Fibroblast of the aortic adventitia (primary cell): ENCODE measurements around the gene DOCK3. TPM values are rescaled to one million over a fixed set of nuclear protein-coding genes. Genes with fewer than 3 reads are reported as not detected.

Source experiments
- DNase-seq: peaks from one replicate; pipeline ENCODE4 v3.0.0-alpha.2; 2010; ENCODE audit warnings: low read depth
- H3K4me3 ChIP-seq: 2 replicates; pipeline ENCODE4 v1.5.1; 2011; ENCODE audit warnings: low read depth, mild to moderate bottlenecking, control low read depth, low read length, moderate library complexity
- total RNA-seq: library from RNA; depleted of rRNA; stranded (reverse); fragments of >200 nt; gene quantifications from 2 replicates; pipeline ENCODE4 v1.2.3, GENCODE V29; 2012; ENCODE audit warnings: low replicate concordance
- TF ChIP-seq, protein P1 (sequence below): IDR thresholded peaks from 2 replicates; pipeline ENCODE4 v1.5.1; 2011; ENCODE audit warnings: mild to moderate bottlenecking, low read length, control low read depth, inconsistent platforms; ENCODE audit not compliant: insufficient read depth

The DOCK3 gene
- total RNA-seq, 1 donor: 0.36 TPM

DNA sequence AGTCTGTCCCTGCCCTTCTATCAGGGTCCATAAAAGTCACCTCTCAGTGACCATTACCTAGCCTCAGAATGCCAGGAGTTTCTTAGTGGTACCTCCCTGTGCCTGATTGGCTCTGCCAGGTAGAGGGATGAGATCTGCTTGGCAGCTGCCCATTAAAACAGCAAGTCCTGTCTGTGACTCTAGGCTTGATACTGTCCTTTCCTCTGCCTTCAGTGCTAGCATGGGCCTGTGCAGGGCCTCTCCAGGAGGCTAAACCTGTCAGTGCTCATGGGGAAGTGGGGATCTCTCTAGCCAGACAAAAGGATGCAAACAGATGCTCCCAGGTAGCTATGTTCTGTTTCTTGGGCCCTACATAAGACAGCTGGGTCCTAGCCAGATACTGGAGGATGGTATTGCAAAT lies 700.4 kb downstream of the DOCK3 start:
- TF ChIP-seq, protein P1, sequence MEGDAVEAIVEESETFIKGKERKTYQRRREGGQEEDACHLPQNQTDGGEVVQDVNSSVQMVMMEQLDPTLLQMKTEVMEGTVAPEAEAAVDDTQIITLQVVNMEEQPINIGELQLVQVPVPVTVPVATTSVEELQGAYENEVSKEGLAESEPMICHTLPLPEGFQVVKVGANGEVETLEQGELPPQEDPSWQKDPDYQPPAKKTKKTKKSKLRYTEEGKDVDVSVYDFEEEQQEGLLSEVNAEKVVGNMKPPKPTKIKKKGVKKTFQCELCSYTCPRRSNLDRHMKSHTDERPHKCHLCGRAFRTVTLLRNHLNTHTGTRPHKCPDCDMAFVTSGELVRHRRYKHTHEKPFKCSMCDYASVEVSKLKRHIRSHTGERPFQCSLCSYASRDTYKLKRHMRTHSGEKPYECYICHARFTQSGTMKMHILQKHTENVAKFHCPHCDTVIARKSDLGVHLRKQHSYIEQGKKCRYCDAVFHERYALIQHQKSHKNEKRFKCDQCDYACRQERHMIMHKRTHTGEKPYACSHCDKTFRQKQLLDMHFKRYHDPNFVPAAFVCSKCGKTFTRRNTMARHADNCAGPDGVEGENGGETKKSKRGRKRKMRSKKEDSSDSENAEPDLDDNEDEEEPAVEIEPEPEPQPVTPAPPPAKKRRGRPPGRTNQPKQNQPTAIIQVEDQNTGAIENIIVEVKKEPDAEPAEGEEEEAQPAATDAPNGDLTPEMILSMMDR: no peak
- H3K4me3 ChIP-seq: no peak overlapping the region
- DNase-seq: no peak

DNA sequence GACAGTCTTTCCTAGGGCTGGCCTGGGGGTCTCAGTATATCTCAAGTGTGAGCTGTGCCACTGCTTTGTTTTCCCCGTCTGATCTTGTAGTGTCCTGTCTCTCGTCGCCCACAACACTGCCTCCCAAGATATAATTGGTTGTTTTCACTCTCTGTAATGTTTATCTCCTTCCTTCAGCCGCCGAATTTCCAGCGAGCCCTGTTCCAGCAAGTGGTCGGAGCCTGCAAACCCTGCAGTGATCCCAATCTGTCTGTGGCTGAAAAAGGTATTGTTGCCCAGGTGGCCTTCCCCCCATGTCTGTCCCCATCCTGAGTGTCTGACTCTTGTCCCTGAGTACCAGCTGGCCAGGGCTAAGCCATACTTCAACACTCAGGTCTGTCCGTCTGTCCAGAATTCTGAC lies 700.8 kb downstream of the DOCK3 start:
- no peak for DNase-seq
- TF ChIP-seq, protein P1: no peak
- no peak overlapping the region for H3K4me3 ChIP-seq

DNA sequence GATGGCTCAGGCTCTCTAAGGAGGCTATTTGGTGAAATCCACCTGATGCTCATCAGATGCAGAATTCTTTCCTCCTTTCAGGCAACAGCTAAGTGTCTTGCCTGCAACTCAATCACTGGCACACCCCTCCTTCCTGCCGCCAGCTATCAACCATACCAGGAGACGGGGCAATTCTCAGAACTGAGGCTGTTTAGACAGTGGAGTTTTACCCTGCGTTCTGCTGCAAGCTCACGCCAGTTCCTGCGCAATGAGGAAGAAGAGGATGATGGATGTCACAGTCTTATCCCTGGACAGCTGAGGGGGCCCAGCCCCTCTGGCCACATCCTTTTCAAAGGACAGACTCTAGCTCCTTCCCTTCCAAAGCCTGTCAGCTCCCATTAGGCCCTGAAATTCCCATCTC lies 703.3 kb downstream of the DOCK3 start:
- DNase-seq: no peak
- no peak overlapping the region for H3K4me3 ChIP-seq
- TF ChIP-seq, protein P1: no peak

DNA sequence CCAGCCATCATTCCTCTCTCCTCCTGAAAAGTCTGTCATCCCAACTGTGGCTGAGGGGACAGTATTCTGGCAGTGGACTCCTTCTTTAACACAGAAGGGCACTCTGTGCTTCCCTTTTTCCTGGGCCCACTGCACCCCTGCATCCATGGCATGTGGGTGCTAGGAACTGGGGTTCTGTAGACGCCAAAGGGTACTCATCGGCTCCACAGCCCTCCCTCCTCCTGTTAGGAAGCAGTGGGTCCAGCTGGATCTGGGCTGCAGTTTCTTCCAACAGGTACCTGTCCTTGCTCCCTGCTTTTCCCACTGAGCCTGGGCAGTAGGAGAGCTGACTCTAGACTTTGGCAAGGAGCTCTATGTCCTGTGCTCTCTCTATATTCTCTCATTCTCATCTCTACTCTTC lies 704.0 kb downstream of the DOCK3 start:
- TF ChIP-seq, protein P1: no peak
- H3K4me3 ChIP-seq: no peak overlapping the region
- no peak for DNase-seq

DNA sequence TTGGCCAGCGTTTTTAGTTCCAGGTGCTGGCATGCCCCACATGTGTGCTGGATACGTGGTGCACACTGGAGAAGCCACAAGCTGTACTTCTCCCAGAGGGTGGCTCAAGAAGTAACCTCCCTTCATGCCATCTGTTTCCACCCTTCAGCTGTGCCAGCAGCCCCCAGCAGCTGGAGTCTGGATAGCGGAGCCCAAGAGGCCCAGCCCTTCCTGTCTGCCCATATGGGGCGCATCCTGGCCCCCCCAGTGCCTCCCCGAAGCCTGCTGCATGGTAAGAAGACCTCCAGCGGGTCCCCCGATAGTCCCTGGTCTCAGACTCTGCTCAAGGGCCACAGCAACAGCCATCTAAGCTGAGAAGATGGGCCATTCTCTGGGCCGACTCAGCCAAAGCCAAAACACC lies 704.6 kb downstream of the DOCK3 start:
- DNase-seq: no peak
- H3K4me3 ChIP-seq: no peak overlapping the region
- TF ChIP-seq, protein P1: no peak

DNA sequence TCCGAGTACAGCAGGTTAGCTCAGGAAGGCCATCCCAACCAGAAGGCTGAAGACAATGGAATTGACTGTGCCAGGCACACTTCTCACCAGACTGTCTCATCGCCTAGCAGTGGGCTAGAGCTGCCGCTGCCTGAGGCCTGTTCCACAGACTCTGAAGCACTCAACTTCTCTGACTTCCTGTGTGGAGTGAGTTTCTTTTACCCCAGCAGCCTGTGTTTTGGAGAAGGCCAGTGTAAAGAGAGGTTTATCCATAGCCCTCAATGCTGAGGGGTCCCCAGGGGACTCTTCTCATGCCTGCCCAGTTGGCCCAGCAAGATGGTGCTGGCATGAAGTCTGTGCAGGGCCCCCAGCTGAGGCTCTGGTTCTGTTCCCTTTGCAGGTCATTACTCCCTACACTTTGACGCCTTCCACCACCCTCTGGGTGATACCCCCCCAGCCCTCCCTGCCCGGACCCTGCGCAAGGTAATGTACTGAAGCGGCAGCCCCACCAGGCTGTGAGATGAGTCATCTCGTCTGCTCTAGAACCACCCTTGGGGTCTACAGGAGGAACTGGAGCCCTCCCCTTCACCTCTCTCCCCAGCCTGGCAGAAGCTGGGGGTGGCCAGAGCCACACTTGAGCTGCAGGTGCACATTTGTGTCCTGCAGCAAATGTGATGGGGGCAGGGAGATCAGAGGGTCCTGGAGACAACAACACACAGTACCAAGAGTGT lies 705.2 kb downstream of the DOCK3 start:
- DNase-seq: no peak
- H3K4me3 ChIP-seq: no peak overlapping the region
- TF ChIP-seq, protein P1: no peak
